A673 (cell line): ENCODE measurements around the gene KLHL24. TPM values are rescaled to one million over a fixed set of nuclear protein-coding genes. Genes with fewer than 3 reads are reported as not detected.
A peak's percentile ranks its signal among the peaks of the same experiment; 100 is the strongest.

Experiments
- BruUV-seq: library from RNA; stranded (reverse); fragments of 400-500 nt; replicated peaks from 2 replicates; lab custom pipeline; 2021; lab: Mats Ljungman, UMichigan
- CTCF ChIA-PET: fragments of 300-600 bp; sonication (Branson Sonifier 250); formaldehyde crosslinking; loops from one replicate; lab custom pipeline; 2022; ENCODE audit warnings: antibody characterized with exemption; lab: Charles Lee
- POLR2A ChIA-PET: fragments of 300-600 bp; sonication (Branson Sonifier 250); formaldehyde crosslinking; loops from one replicate; lab custom pipeline; 2022; ENCODE audit warnings: antibody characterized with exemption; ENCODE audit not compliant: low non-redundant PET; lab: Charles Lee
- DNase-seq: peaks from one replicate; pipeline ENCODE4 v3.0.0-alpha.2; 2015; ENCODE audit warnings: low spot score
- H3K27ac ChIP-seq: fragments of 200-600 bp; sonication (generic); 2 replicates; pipeline ENCODE4 v1.5.1; 2016; ENCODE audit warnings: mixed run types, low read depth, mild to moderate bottlenecking, mixed read lengths, antibody characterized with exemption, low read length; ENCODE audit not compliant: poor library complexity, severe bottlenecking
- H3K27me3 ChIP-seq: fragments of 200-600 bp; sonication (generic); replicated peaks from 2 replicates; pipeline ENCODE4 v1.6.1; 2017; ENCODE audit warnings: mixed run types, low read depth, mild to moderate bottlenecking, mixed read lengths, antibody characterized with exemption, low read length; ENCODE audit not compliant: insufficient read depth, poor library complexity
- H3K36me3 ChIP-seq: fragments of 200-600 bp; sonication (generic); 2 replicates; pipeline ENCODE4 v1.6.1; 2016; ENCODE audit warnings: mixed run types, mild to moderate bottlenecking, mixed read lengths, antibody characterized with exemption, low read length; ENCODE audit not compliant: insufficient read depth, poor library complexity, severe bottlenecking
- H3K4me1 ChIP-seq: fragments of 200-600 bp; sonication (generic); 2 replicates; pipeline ENCODE4 v1.6.1; 2017; ENCODE audit warnings: mixed run types, mild to moderate bottlenecking, mixed read lengths, antibody characterized with exemption, low read length; ENCODE audit not compliant: insufficient read depth, poor library complexity, severe bottlenecking
- H3K4me3 ChIP-seq: fragments of 200-600 bp; sonication (generic); 2 replicates; pipeline ENCODE4 v1.5.1; 2016; ENCODE audit warnings: low read depth, mixed run types, mild to moderate bottlenecking, mixed read lengths, low read length; ENCODE audit not compliant: poor library complexity, severe bottlenecking
- H3K9me3 ChIP-seq: fragments of 200-600 bp; sonication (generic); 2 replicates; pipeline ENCODE4 v1.6.1; 2016; ENCODE audit warnings: mixed run types, low read depth, mild to moderate bottlenecking, mixed read lengths, antibody characterized with exemption, low read length; ENCODE audit not compliant: poor library complexity, severe bottlenecking
- EZH2 ChIP-seq: fragments of 200-600 bp; sonication (generic); IDR thresholded peaks from 2 replicates; pipeline ENCODE4 v1.6.1; 2017; ENCODE audit warnings: borderline replicate concordance, low read depth, mild to moderate bottlenecking, mixed read lengths, antibody characterized with exemption, low read length; ENCODE audit not compliant: poor library complexity, severe bottlenecking
- intact Hi-C: fragments of 100-400 bp; cut with micrococcal nuclease; formaldehyde crosslinking; loops from one replicate; pipeline ENCODE4 v1.10.0; 2022; ENCODE audit not compliant: unreplicated experiment
- total RNA-seq: library from RNA; stranded (reverse); gene quantifications from 2 replicates; pipeline ENCODE4 v1.2.3, GENCODE V29; 2021
- TF ChIP-seq, protein P1 (sequence below): fragments of 300-800, 200-600 bp; sonication (generic); conservative IDR thresholded peaks from 2 replicates; pipeline ENCODE4 v1.5.1; 2017; ENCODE audit warnings: low read depth, mild to moderate bottlenecking, antibody characterized with exemption, low read length, moderate library complexity, mixed read lengths

KLHL24 gene
- total RNA-seq, 1 experiment from 2014 or later, result 7.3 TPM

DNA sequence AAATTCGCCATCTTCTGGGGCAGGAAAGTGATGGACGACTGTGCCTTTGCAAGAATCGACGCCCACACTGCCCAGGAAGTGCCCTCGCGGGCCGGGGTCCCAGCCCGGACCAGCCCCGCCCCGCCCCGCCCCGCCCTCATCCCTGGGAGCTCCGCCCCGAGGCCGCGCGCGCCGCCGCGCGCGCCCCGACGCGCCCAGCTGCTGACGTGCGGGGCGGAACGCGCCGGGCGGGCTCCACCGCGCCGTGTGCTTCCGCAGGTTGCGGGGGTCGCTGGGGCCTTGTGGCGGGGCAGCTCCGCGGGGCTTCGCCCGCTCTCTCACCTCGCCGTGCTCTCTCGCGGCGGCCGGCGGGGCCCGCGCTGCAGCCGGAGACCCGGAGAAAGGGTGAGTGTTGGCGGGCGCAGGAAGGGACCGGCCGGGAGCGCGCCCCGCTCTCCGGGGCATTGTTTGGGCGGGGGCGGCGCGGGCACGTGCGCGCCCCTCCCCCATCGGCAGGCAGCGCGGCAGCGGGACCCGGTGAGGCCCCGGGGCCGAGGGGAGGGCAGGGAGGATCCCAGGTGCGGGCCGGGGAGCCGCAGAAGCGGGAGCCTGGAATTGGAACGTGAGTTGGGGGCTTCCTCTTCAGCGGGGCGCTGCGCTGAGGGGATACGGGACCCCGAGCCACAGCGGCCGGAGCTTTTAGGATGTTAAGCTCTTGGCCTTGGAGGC, 62.3 kb downstream of the KLHL24 start, which contains the start of gene YEATS2:
Gene YEATS2, plus strand, starts transcription at position 188 of the 708 bp plus-strand sequence. CDS start 17,366 bp downstream, outside the sequence.
- no peaks in the 10 kb centered on the region for H3K36me3 ChIP-seq
- peak within 1 kb of the TSS; percentile 93 for H3K27ac ChIP-seq
- H3K4me1 ChIP-seq, result no peaks in the 10 kb centered on the region
- no peak for TF ChIP-seq EZH2
- TF ChIP-seq, protein P1, sequence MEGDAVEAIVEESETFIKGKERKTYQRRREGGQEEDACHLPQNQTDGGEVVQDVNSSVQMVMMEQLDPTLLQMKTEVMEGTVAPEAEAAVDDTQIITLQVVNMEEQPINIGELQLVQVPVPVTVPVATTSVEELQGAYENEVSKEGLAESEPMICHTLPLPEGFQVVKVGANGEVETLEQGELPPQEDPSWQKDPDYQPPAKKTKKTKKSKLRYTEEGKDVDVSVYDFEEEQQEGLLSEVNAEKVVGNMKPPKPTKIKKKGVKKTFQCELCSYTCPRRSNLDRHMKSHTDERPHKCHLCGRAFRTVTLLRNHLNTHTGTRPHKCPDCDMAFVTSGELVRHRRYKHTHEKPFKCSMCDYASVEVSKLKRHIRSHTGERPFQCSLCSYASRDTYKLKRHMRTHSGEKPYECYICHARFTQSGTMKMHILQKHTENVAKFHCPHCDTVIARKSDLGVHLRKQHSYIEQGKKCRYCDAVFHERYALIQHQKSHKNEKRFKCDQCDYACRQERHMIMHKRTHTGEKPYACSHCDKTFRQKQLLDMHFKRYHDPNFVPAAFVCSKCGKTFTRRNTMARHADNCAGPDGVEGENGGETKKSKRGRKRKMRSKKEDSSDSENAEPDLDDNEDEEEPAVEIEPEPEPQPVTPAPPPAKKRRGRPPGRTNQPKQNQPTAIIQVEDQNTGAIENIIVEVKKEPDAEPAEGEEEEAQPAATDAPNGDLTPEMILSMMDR, result no peak
- CTCF ChIA-PET, result no interaction called here
- DNase-seq, result peak; percentile 80
- no TSS peak for BruUV-seq
- H3K9me3 ChIP-seq, result no peaks in the 10 kb centered on the region
- no peaks in the 10 kb centered on the region for H3K27me3 ChIP-seq
- intact Hi-C loops, result loop anchor here (5.0 kb wide), 1 partner anchor 60 kb away; the partner anchor contains the start of gene KLHL24
- POLR2A ChIA-PET, result interaction anchor here (0.6 kb wide), 2 partner anchors 10 to 48 kb away, joined by 3 read pairs; no protein-coding TSS in a partner anchor
- peak within 1 kb of the TSS; percentile 98 for H3K4me3 ChIP-seq

DNA sequence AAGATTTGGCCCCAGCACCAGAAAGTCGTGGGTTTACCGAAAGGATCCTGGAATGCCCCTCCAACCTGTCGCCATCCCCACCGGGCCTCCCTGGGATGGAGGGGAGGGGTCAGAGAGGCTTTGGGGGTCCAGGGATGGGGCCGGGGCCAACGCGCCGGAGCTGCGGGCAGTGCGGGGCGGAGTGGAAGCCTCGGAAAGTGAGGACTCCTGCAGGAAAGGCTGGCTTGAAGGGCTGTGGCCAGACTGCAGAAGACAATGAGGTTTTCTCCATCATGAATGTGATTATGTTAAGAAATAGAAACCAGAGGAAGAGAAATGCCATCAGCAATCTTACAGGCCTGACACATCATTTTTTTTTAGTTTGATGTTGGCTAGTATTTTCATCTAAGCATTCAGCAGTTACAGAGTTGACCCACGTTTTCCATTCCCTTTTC, 62.9 kb downstream of the KLHL24 start:
- BruUV-seq, result no TSS peak
- DNase-seq, result no peak
- intact Hi-C loops, result loop anchor here (5.0 kb wide), 1 partner anchor 61 kb away; the partner anchor contains the start of gene KLHL24
- Histone ChIP-seq H3K9me3 (no peaks in the 10 kb centered on the region), H3K27me3 (no peaks in the 10 kb centered on the region), H3K36me3 (peaks cover 3% of the 10 kb centered on the region), H3K4me1 (no peaks in the 10 kb centered on the region), H3K27ac (peak overlapping the region; percentile 93), H3K4me3 (peak overlapping the region; percentile 98)
- POLR2A ChIA-PET, result no interaction called here
- CTCF ChIA-PET, result no interaction called here
- TF ChIP-seq, protein P1, result no peak
- TF ChIP-seq EZH2, result no peak

DNA sequence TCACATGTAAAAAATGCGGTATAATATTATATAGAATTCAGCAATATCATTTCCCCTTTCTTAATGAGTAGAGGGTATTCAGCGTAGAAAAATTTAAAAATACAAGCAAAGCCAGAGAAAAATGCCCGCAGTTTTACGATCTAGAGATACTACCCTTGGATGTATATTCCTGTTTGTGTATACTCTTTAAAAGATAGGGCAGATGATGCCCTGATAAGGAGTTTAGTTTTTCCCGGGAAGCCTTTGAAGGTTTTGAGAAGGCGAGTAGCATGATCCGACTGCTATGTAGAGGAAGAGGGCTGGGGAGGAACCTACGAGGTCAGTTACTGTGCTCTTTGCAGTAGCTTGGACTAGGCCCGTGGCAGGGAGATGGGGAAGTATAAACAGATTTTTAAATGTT, 63.3 kb downstream of the KLHL24 start:
- POLR2A ChIA-PET, result no interaction called here
- Histone ChIP-seq H3K9me3 (no peaks in the 10 kb centered on the region), H3K4me3 (peak overlapping the region; percentile 98), H3K27ac (peak overlapping the region; percentile 93), H3K27me3 (no peaks in the 10 kb centered on the region), H3K4me1 (no peaks in the 10 kb centered on the region), H3K36me3 (peaks cover 3% of the 10 kb centered on the region)
- no peak for TF ChIP-seq EZH2
- TF ChIP-seq, protein P1, result no peak
- no TSS peak for BruUV-seq
- CTCF ChIA-PET, result no interaction called here
- peak; percentile 24 for DNase-seq
- intact Hi-C loops, result loop anchor here (5.0 kb wide), 1 partner anchor 61 kb away; the partner anchor contains the start of gene KLHL24
